IMR-90 (cell line): ENCODE data around the gene TBC1D17. TPM values are rescaled to one million over a fixed set of nuclear protein-coding genes. Genes with fewer than 3 reads are reported as not detected.

Experiments used
- ATAC-seq: fragments of 200-7000 bp; cut with Tn5 transposase; 2 replicates; pipeline ENCODE4 v1.9.1; 2020; ENCODE audit warnings: low read depth, mild to moderate bottlenecking, moderate library complexity
- BruUV-seq: library from RNA; stranded (reverse); fragments of 400-500 nt; replicated peaks from 2 replicates; lab custom pipeline; 2021; lab: Mats Ljungman, UMichigan
- CTCF ChIA-PET: fragments of 300-600 bp; formaldehyde crosslinking; extraction: SDS; loops from one replicate; lab custom pipeline; 2021; ENCODE audit warnings: antibody characterized with exemption; lab: Yijun Ruan, JAX
- POLR2A ChIA-PET: fragments of 300-600 bp; sonication (Branson Sonifier 250); formaldehyde crosslinking; loops from one replicate; lab custom pipeline; 2022; ENCODE audit warnings: antibody characterized with exemption; ENCODE audit not compliant: unreplicated experiment; lab: Charles Lee
- DNase-seq: peaks from one replicate; pipeline ENCODE4 v3.0.0; 2013
- H2AFZ ChIP-seq: replicated peaks from 2 replicates; pipeline ENCODE3; 2013; ENCODE audit warnings: low read length, mild to moderate bottlenecking; ENCODE audit not compliant: poor library complexity
- H2AK5ac ChIP-seq: 2 replicates; pipeline ENCODE4 v1.6.1; 2013; ENCODE audit warnings: low read depth, low read length, inconsistent platforms
- H2AK9ac ChIP-seq: replicated peaks from 2 replicates; pipeline ENCODE3; 2013; ENCODE audit warnings: mild to moderate bottlenecking, low read depth, low read length, moderate library complexity; ENCODE audit not compliant: poor library complexity
- H2BK120ac ChIP-seq: 2 replicates; pipeline ENCODE4 v1.6.1; 2013; ENCODE audit warnings: low read depth, low read length, inconsistent platforms
- H2BK15ac ChIP-seq: 3 replicates; pipeline ENCODE4 v1.6.1; 2013; ENCODE audit warnings: low read depth, low read length, inconsistent platforms
- H2BK20ac ChIP-seq: 2 replicates; pipeline ENCODE4 v1.6.1; 2013; ENCODE audit warnings: low read depth, mild to moderate bottlenecking, inconsistent platforms, low read length, moderate library complexity
- H2BK5ac ChIP-seq: 2 replicates; pipeline ENCODE4 v1.6.1; 2013; ENCODE audit warnings: mild to moderate bottlenecking, low read depth, low read length, inconsistent platforms; ENCODE audit not compliant: poor library complexity, severe bottlenecking
- H3K14ac ChIP-seq: replicated peaks from 2 replicates; pipeline ENCODE4 v1.6.1; 2013; ENCODE audit warnings: low read depth, low read length, inconsistent platforms
- H3K18ac ChIP-seq: 2 replicates; pipeline ENCODE4 v1.6.1; 2013; ENCODE audit warnings: low read depth, low read length, control low read depth
- H3K23ac ChIP-seq: 2 replicates; pipeline ENCODE4 v1.6.1; 2013; ENCODE audit warnings: low read depth, low read length, inconsistent platforms
- H3K27ac ChIP-seq: 2 replicates; pipeline ENCODE4 v1.5.1; 2013; ENCODE audit warnings: mild to moderate bottlenecking, control low read depth, low read length; ENCODE audit not compliant: insufficient read depth
- H3K27me3 ChIP-seq: 2 replicates; pipeline ENCODE4 v1.6.1; 2013; ENCODE audit warnings: low read length; ENCODE audit not compliant: control insufficient read depth, insufficient read depth
- H3K36me3 ChIP-seq: 2 replicates; pipeline ENCODE4 v1.6.1; 2013; ENCODE audit warnings: low read length, mixed read lengths; ENCODE audit not compliant: control insufficient read depth, insufficient read depth
- H3K4ac ChIP-seq: 2 replicates; pipeline ENCODE4 v1.6.1; 2013; ENCODE audit warnings: low read depth, low read length, inconsistent platforms
- H3K4me1 ChIP-seq: 2 replicates; pipeline ENCODE4 v1.6.1; 2013; ENCODE audit warnings: low read length, mixed read lengths; ENCODE audit not compliant: control insufficient read depth, insufficient read depth
- H3K4me2 ChIP-seq: 2 replicates; pipeline ENCODE4 v1.6.1; 2013; ENCODE audit warnings: low read depth, mild to moderate bottlenecking, control low read depth, low read length, moderate library complexity
- H3K4me3 ChIP-seq: 2 replicates; pipeline ENCODE4 v1.5.1; 2013; ENCODE audit warnings: low read depth, mild to moderate bottlenecking, control low read depth, low read length, moderate library complexity; ENCODE audit not compliant: insufficient read depth
- H3K56ac ChIP-seq: 2 replicates; pipeline ENCODE4 v1.6.1; 2013; ENCODE audit warnings: low read length, inconsistent platforms; ENCODE audit not compliant: insufficient read depth; ENCODE audit errors: extremely low read depth
- H3K79me1 ChIP-seq, 2 experiments: 2 replicates each; pipeline ENCODE4 v1.6.1; 2013; ENCODE audit warnings: low read length in 2 of 2, inconsistent platforms in 1 of 2, low read depth in 1 of 2
- H3K9ac ChIP-seq: 2 replicates; pipeline ENCODE4 v1.6.1; 2013; ENCODE audit warnings: low read depth, low read length, control low read depth
- H3K9me1 ChIP-seq: 2 replicates; pipeline ENCODE4 v1.6.1; 2013; ENCODE audit warnings: low read length, inconsistent platforms; ENCODE audit not compliant: insufficient read depth
- H3K9me3 ChIP-seq: 2 replicates; pipeline ENCODE4 v1.6.1; 2013; ENCODE audit warnings: low read length; ENCODE audit not compliant: control insufficient read depth, insufficient read depth
- H4K20me1 ChIP-seq: 2 replicates; pipeline ENCODE4 v1.6.1; 2013; ENCODE audit warnings: low read length, inconsistent platforms; ENCODE audit not compliant: insufficient read depth
- H4K5ac ChIP-seq: 2 replicates; pipeline ENCODE4 v1.6.1; 2013; ENCODE audit warnings: mild to moderate bottlenecking, low read depth, low read length, control low read depth
- H4K8ac ChIP-seq, 2 experiments: 2 replicates each; pipeline ENCODE4 v1.6.1; 2013; ENCODE audit warnings: low read depth in 2 of 2, low read length in 2 of 2, control low read depth in 1 of 2, inconsistent platforms in 1 of 2
- H4K91ac ChIP-seq: 2 replicates; pipeline ENCODE4 v1.6.1; 2013; ENCODE audit warnings: low read depth, low read length, inconsistent platforms; ENCODE audit not compliant: insufficient read depth
- BHLHE40 ChIP-seq: fragments of 150-350 bp; IDR thresholded peaks from 2 replicates; pipeline ENCODE4 v1.6.1; 2016; ENCODE audit warnings: mild to moderate bottlenecking, low read depth, low read length
- CEBPB ChIP-seq: IDR thresholded peaks from 2 replicates; pipeline ENCODE4 v1.6.1; 2012; ENCODE audit warnings: low read depth, low read length, improper control_type of control experiment
- CHD1 ChIP-seq: IDR thresholded peaks from 2 replicates; pipeline ENCODE4 v1.6.1; 2012; ENCODE audit warnings: low read depth, low read length, improper control_type of control experiment
- CTCF ChIP-seq: conservative IDR thresholded peaks from 2 replicates; pipeline ENCODE4 v1.5.1; 2012; ENCODE audit warnings: mild to moderate bottlenecking, low read depth, low read length, improper control_type of control experiment
- ELK1 ChIP-seq: fragments of 150-350 bp; IDR thresholded peaks from 2 replicates; pipeline ENCODE4 v1.6.1; 2016; ENCODE audit warnings: low read depth, mild to moderate bottlenecking, low read length, moderate library complexity, borderline replicate concordance
- FOS ChIP-seq: fragments of 150-350 bp; IDR thresholded peaks from 2 replicates; pipeline ENCODE4 v1.6.1; 2016; ENCODE audit warnings: low read depth, low read length
- MAZ ChIP-seq: IDR thresholded peaks from 2 replicates; pipeline ENCODE4 v1.6.1; 2012; ENCODE audit warnings: low read depth, mild to moderate bottlenecking, low read length, improper control_type of control experiment, moderate library complexity, borderline replicate concordance
- MXI1 ChIP-seq: IDR thresholded peaks from 2 replicates; pipeline ENCODE4 v1.6.1; 2012; ENCODE audit warnings: low read depth, mild to moderate bottlenecking, low read length, moderate library complexity, borderline replicate concordance
- NFE2L2 ChIP-seq: fragments of 150-350 bp; IDR thresholded peaks from 2 replicates; pipeline ENCODE4 v1.6.1; 2016; ENCODE audit warnings: low read depth, mild to moderate bottlenecking, low read length
- POLR2A ChIP-seq: IDR thresholded peaks from 2 replicates; pipeline ENCODE4 v1.6.1; 2012; ENCODE audit warnings: mild to moderate bottlenecking, low read depth, low read length
- RAD21 ChIP-seq: IDR thresholded peaks from 2 replicates; pipeline ENCODE4 v1.6.1; 2012; ENCODE audit warnings: low read length, improper control_type of control experiment
- RCOR1 ChIP-seq: IDR thresholded peaks from 2 replicates; pipeline ENCODE4 v1.6.1; 2012; ENCODE audit warnings: mild to moderate bottlenecking, low read length, improper control_type of control experiment; ENCODE audit not compliant: insufficient replicate concordance
- RFX5 ChIP-seq: IDR thresholded peaks from 2 replicates; pipeline ENCODE4 v1.8.0; 2012; ENCODE audit warnings: low read depth, mild to moderate bottlenecking, low read length, moderate library complexity
- USF2 ChIP-seq: fragments of 150-350 bp; IDR thresholded peaks from 2 replicates; pipeline ENCODE4 v1.6.1; 2017; ENCODE audit warnings: mild to moderate bottlenecking, antibody characterized with exemption, low read length, low read depth
- WGBS, 2 experiments: methylation state at CpG; one replicate each; pipeline versions ENCODE4 v1.1.5 to v1.1.7; 2013; ENCODE audit warnings: missing lambda C conversion rate in 2 of 2; ENCODE audit not compliant: insufficient read length in 1 of 2; ENCODE audit errors: extremely low coverage in 2 of 2; 5-methylcytosine and 5-hydroxymethylcytosine counted together
- dilution Hi-C: fragments of 300-500 bp; cut with HindIII; formaldehyde crosslinking; loops from one replicate; pipeline ENCODE4 v1.14.3; 2018; ENCODE audit warnings: low sequenced_read_pairs; ENCODE audit not compliant: unreplicated experiment
- in situ Hi-C: fragments of 300-500 bp; cut with MboI; formaldehyde crosslinking; loops from 3 replicates; pipeline ENCODE4 v1.14.3; 2019; ENCODE audit warnings: low sequenced_read_pairs, inconsistent platforms, mixed read lengths
- intact Hi-C: fragments of 100-400 bp; cut with micrococcal nuclease; formaldehyde crosslinking; loops from 2 replicates; pipeline ENCODE4 v1.10.0; 2022
- polyA plus RNA-seq, 3 experiments: library from polyadenylated mRNA; depleted of rRNA; stranded (reverse); fragments of >200 nt; gene quantifications; 2 replicates each; pipeline ENCODE4 v1.2.3, GENCODE V29; 2012; ENCODE audit warnings: low replicate concordance in 1 of 3
- total RNA-seq: library from RNA; depleted of rRNA; stranded (reverse); fragments of >200 nt; gene quantifications from 2 replicates; pipeline ENCODE4 v1.2.3, GENCODE V29; 2012

The TBC1D17 gene
- total and polyA plus RNA-seq, 2 of the 4 experiments (the other 2 are of a cell fraction): 1.1 to 27.8 TPM

- dilution Hi-C loops: no loop called here
- no peak overlapping the region for H3K9ac ChIP-seq
- intact Hi-C loops: no loop called here
- H2BK20ac ChIP-seq: no peak overlapping the region
- no peak overlapping the region for H2AK5ac ChIP-seq
- peaks cover 17% of the 10 kb centered on the region for H3K4me1 ChIP-seq
- peak overlapping the region; percentile 59; the same call in 1 of the 2 replicates for H3K14ac ChIP-seq
- no peak overlapping the region for H4K5ac ChIP-seq
- H2BK15ac ChIP-seq: no peak overlapping the region; the same call in 2 of the 3 replicates
- in situ Hi-C loops: no loop called here
- no peak overlapping the region for H3K27ac ChIP-seq
- no peaks in the 10 kb centered on the region for H3K9me3 ChIP-seq
- ChIA-PET CTCF (no interaction called here), POLR2A (no interaction called here)
- H3K23ac ChIP-seq: no peak overlapping the region
- H2AFZ ChIP-seq: no peak overlapping the region
- no peak overlapping the region for H2BK5ac ChIP-seq
- H3K18ac ChIP-seq: no peak overlapping the region
- H3K79me1 ChIP-seq: peaks cover 33 to 83% of the 10 kb centered on the region in 2 experiments
- H3K27me3 ChIP-seq: no peaks in the 10 kb centered on the region
- H3K4ac ChIP-seq: no peak overlapping the region
- DNase-seq (no peak), ATAC-seq (no peak)
- H4K8ac ChIP-seq: no peak overlapping the region
- peaks cover 52% of the 10 kb centered on the region for H4K20me1 ChIP-seq
- peaks cover 26% of the 10 kb centered on the region for H3K36me3 ChIP-seq
- no peak overlapping the region for H3K56ac ChIP-seq
- H3K9me1 ChIP-seq: peaks cover 20% of the 10 kb centered on the region
- H2AK9ac ChIP-seq: peak overlapping the region; percentile 53
- H3K4me2 ChIP-seq: no peak overlapping the region
- BruUV-seq: no TSS peak
- no peak overlapping the region for H3K4me3 ChIP-seq
- no peak overlapping the region for H4K91ac ChIP-seq
- WGBS, 2 experiments: 90% methylated on average over 19 of the region's 31 CpGs; no CpG with 5 or more reads in 1 of the 2 experiments
- H2BK120ac ChIP-seq: no peak overlapping the region
- TF ChIP-seq CHD1 (no peak), CEBPB (no peak), MXI1 (no peak), ELK1 (no peak), FOS (no peak), RFX5 (no peak), MAZ (no peak), RCOR1 (no peak), RAD21 (no peak), USF2 (no peak), POLR2A (no peak), NFE2L2 (no peak), CTCF (no peak), BHLHE40 (no peak)
These were observed 45.8 kb downstream of the TBC1D17 start for GRCh38 chr19:49923055-49924003.
